ENCODE data around the gene AMBP. TPM values are rescaled to one million over a fixed set of nuclear protein-coding genes. Genes with fewer than 3 reads are reported as not detected.

Gene AMBP
- total RNA-seq, result 0.82 TPM

- no peak for FAIRE-seq
- DNase-seq (ENCODE audit: low spot score in 2 of 2), result no peak
Observed at GRCh38 chr9:114078021-114078780, at the start of gene AMBP. Gene AMBP, minus strand, starts transcription at chr9:114078300. Its CDS starts 91 bp downstream, at chr9:114078209.

- DNase-seq (ENCODE audit: low spot score in 2 of 2), result no peak
- no peak for FAIRE-seq
Observed at GRCh38 chr9:114126247-114127060, 48.4 kb upstream of the AMBP start.

GRCh38 chr9:114125476-114126013 lies 47.4 kb upstream of the AMBP start:
- DNase-seq (ENCODE audit: low spot score in 2 of 2), result no peak
- no peak for FAIRE-seq

GRCh38 chr9:114124666-114125475 lies 46.8 kb upstream of the AMBP start:
- DNase-seq (ENCODE audit: low spot score in 2 of 2) (no peak), FAIRE-seq (no peak)

GRCh38 chr9:114124138-114124537 lies 46.0 kb upstream of the AMBP start:
- DNase-seq (ENCODE audit: low spot score in 2 of 2) (no peak), FAIRE-seq (no peak)

GRCh38 chr9:114123031-114123977 lies 45.2 kb upstream of the AMBP start:
- FAIRE-seq, result no peak

GRCh38 chr9:114122136-114123027 lies 44.3 kb upstream of the AMBP start:
- FAIRE-seq (no peak), DNase-seq (ENCODE audit: low spot score in 2 of 2) (no peak)

More at GRCh38 chr9:114123031-114123977, 45.2 kb upstream of the AMBP start:
- no peak for DNase-seq (ENCODE audit: low spot score in 2 of 2)

- DNase-seq (ENCODE audit: low spot score in 2 of 2) (no peak), FAIRE-seq (no peak)
Observed at GRCh38 chr9:114121227-114122135, 43.4 kb upstream of the AMBP start.

- DNase-seq (ENCODE audit: low spot score in 2 of 2) (no peak), FAIRE-seq (no peak)
Observed at GRCh38 chr9:114120192-114121014, 42.3 kb upstream of the AMBP start.

GRCh38 chr9:114119242-114120191 lies 41.4 kb upstream of the AMBP start:
- DNase-seq (ENCODE audit: low spot score in 2 of 2), result no peak
- no peak for FAIRE-seq

GRCh38 chr9:114117996-114118830 lies 40.1 kb upstream of the AMBP start:
- no peak for DNase-seq (ENCODE audit: low spot score in 2 of 2)
- FAIRE-seq, result no peak

GRCh38 chr9:114117614-114117995 lies 39.5 kb upstream of the AMBP start:
- no peak for DNase-seq (ENCODE audit: low spot score in 2 of 2)
- FAIRE-seq, result no peak

- DNase-seq (ENCODE audit: low spot score in 2 of 2) (no peak), FAIRE-seq (no peak)
Observed at GRCh38 chr9:114116126-114116747, 38.1 kb upstream of the AMBP start.

- DNase-seq (ENCODE audit: low spot score in 2 of 2), result no peak
- FAIRE-seq, result no peak
Observed at GRCh38 chr9:114115654-114116125, 37.6 kb upstream of the AMBP start.
